ENCODE data around the gene C11orf16. TPM values are rescaled to one million over a fixed set of nuclear protein-coding genes. Genes with fewer than 3 reads are reported as not detected.

Gene C11orf16
- total RNA-seq, 1 experiment from 2014 or later, result not detected

GRCh38 chr11:8961401-8961800 lies 28.7 kb upstream of the C11orf16 start:
- BruUV-seq (replicated peaks), result no TSS peak
- ChIA-PET POLR2A (interaction anchor here (0.6 to 3.4 kb wide), 8 partner anchors 44 to 423 kb away, joined by 3 to 36 read pairs (median 5); partner anchors contain the start of genes IPO7, RPL27A and TRIM66), CTCF (interaction anchor here (0.6 to 8.4 kb wide), 13 partner anchors 11 to 859 kb away, joined by 3 to 155 read pairs (median 4); partner anchors contain the start of genes AKIP1 and TRIM66)
- Mint-ChIP-seq H3K4me3 (ENCODE audit: unreplicated experiment) (no peak overlapping the region), H3K27ac (ENCODE audit: low read depth, unreplicated experiment) (no peak overlapping the region), H3K36me3 (ENCODE audit: insufficient read depth, unreplicated experiment) (peaks cover 10% of the 10 kb centered on the region), H3K27me3 (ENCODE audit: insufficient read depth, unreplicated experiment) (no peaks in the 10 kb centered on the region), H3K4me1 (ENCODE audit: insufficient read depth, unreplicated experiment) (peaks cover 20% of the 10 kb centered on the region), H3K9me3 (ENCODE audit: unreplicated experiment) (no peaks in the 10 kb centered on the region)
- intact Hi-C loops (cut with micrococcal nuclease), result no loop called here
- no peak for TF ChIP-seq CTCF (IDR thresholded peaks at IDR 0.05; ENCODE audit: unreplicated experiment)
- DNase-seq (ENCODE audit: unreplicated experiment), result no peak

DNA sequence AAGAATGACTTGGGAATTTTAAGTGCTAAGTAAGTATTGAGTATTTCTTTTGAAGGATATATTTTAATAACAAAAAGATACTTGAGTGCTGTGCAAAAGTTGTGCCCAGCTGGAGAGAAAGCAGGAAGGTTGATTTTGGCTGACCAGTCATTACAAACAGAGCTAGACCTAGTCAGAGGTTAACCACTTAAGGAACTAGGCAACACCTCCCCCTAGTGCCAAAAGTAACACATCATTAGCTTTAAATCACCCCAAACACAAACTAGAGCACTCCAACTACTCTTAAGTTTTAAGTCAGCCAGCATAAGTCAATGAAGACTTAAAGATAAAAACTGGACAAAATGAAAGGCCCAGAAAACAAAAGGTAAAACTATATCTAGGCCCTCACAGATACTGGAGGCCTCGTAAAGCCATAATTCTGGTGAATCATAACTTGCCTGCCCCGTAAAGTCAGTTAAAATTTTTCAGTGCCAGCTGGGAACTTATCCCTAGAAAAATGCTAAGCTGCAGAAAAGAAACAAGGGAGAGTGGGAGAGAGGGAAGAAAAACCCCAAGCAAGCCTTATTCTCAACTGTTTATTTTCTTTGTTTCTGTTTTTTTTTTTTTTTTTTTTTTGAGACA lies 26.9 kb upstream of the C11orf16 start:
- no peak overlapping the region for H3K27ac Mint-ChIP-seq (ENCODE audit: low read depth, unreplicated experiment)

DNA sequence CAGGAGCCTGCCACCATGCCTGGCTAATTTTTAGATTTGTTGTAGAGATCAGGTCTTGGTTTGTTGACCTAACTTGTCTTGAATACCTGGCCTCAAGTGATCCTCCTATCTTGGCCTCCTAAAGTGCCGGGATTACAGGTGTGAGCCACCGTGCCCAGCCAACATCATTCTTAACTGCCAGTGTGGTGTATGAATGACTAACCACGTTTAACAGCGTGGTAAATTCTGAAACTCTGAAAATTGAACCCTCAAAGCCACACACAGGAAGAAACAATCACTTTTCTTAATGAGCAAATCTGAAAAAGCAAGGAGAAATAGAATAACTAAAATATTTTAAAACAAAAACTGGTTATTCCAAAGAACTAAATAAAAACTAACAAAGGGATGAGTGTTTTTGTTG lies 24.1 kb upstream of the C11orf16 start:
- Mint-ChIP-seq H3K9me3 (ENCODE audit: unreplicated experiment) (no peaks in the 10 kb centered on the region), H3K27ac (ENCODE audit: low read depth, unreplicated experiment) (no peak overlapping the region), H3K4me3 (ENCODE audit: unreplicated experiment) (no peak overlapping the region), H3K36me3 (ENCODE audit: insufficient read depth, unreplicated experiment) (peaks cover 40% of the 10 kb centered on the region), H3K27me3 (ENCODE audit: insufficient read depth, unreplicated experiment) (no peaks in the 10 kb centered on the region), H3K4me1 (ENCODE audit: insufficient read depth, unreplicated experiment) (peaks cover 7% of the 10 kb centered on the region)
- no peak for TF ChIP-seq CTCF (IDR thresholded peaks at IDR 0.05; ENCODE audit: unreplicated experiment)
- CTCF ChIA-PET, result interaction anchor here (0.8 to 8.4 kb wide), 6 partner anchors 7 to 271 kb away, joined by 3 to 155 read pairs (median 18); partner anchors contain the start of gene AKIP1
- no peak for DNase-seq (ENCODE audit: unreplicated experiment)
- no TSS peak for BruUV-seq (replicated peaks)
- POLR2A ChIA-PET, result no interaction called here
- intact Hi-C loops (cut with micrococcal nuclease), result loop anchor here (5.0 to 10.0 kb wide), 2 partner anchors 285 to 732 kb away; no protein-coding TSS in a partner anchor

More for the DNA sequence above, 26.9 kb upstream of the C11orf16 start:
- Mint-ChIP-seq H3K4me1 (ENCODE audit: insufficient read depth, unreplicated experiment) (peaks cover 20% of the 10 kb centered on the region), H3K9me3 (ENCODE audit: unreplicated experiment) (no peaks in the 10 kb centered on the region), H3K4me3 (ENCODE audit: unreplicated experiment) (no peak overlapping the region), H3K36me3 (ENCODE audit: insufficient read depth, unreplicated experiment) (peaks cover 19% of the 10 kb centered on the region), H3K27me3 (ENCODE audit: insufficient read depth, unreplicated experiment) (no peaks in the 10 kb centered on the region)
- BruUV-seq (replicated peaks), result no TSS peak
- TF ChIP-seq CTCF (IDR thresholded peaks at IDR 0.05; ENCODE audit: unreplicated experiment), result peak; percentile 66
- intact Hi-C loops (cut with micrococcal nuclease), result loop anchor here (1.0 to 10.0 kb wide), 5 partner anchors 45 to 735 kb away; no protein-coding TSS in a partner anchor
- DNase-seq (ENCODE audit: unreplicated experiment), result peak; percentile 87
- POLR2A ChIA-PET, result interaction anchor here (0.7 to 3.4 kb wide), 16 partner anchors 9 to 395 kb away, joined by 3 to 36 read pairs (median 4); partner anchors contain the start of genes AKIP1, RPL27A and TRIM66
- CTCF ChIA-PET, result interaction anchor here (0.6 to 8.4 kb wide), 63 partner anchors 9 to 1118 kb away, joined by 3 to 155 read pairs (median 4); partner anchors contain the start of genes AKIP1, ASCL3, RPL27A and TRIM66

- no peak overlapping the region for H3K27ac Mint-ChIP-seq (ENCODE audit: low read depth, unreplicated experiment)
- intact Hi-C loops (cut with micrococcal nuclease), result no loop called here
- peaks cover 52% of the 10 kb centered on the region for H3K36me3 Mint-ChIP-seq (ENCODE audit: insufficient read depth, unreplicated experiment)
- no peaks in the 10 kb centered on the region for H3K9me3 Mint-ChIP-seq (ENCODE audit: unreplicated experiment)
- no TSS peak for BruUV-seq (replicated peaks)
- ChIA-PET POLR2A (interaction anchor here (1.1 kb wide), 1 partner anchor 267 kb away, joined by 4 read pairs; the partner anchor contains the start of genes RPL27A and TRIM66), CTCF (interaction anchor here (0.7 to 3.7 kb wide), 6 partner anchors 9 to 191 kb away, joined by 3 to 45 read pairs (median 4); no protein-coding TSS in a partner anchor)
- DNase-seq (ENCODE audit: unreplicated experiment), result no peak
- TF ChIP-seq CTCF (IDR thresholded peaks at IDR 0.05; ENCODE audit: unreplicated experiment), result no peak
- H3K4me1 Mint-ChIP-seq (ENCODE audit: insufficient read depth, unreplicated experiment), result no peaks in the 10 kb centered on the region
- no peak overlapping the region for H3K4me3 Mint-ChIP-seq (ENCODE audit: unreplicated experiment)
- H3K27me3 Mint-ChIP-seq (ENCODE audit: insufficient read depth, unreplicated experiment), result no peaks in the 10 kb centered on the region
These were observed 16.1 kb upstream of the C11orf16 start for GRCh38 chr11:8948886-8949285.
